Uterus (tissue), 4 donors: Measurements from ENCODE around the gene SCYGR6. TPM values are rescaled to one million over a fixed set of nuclear protein-coding genes. Genes with fewer than 3 reads are reported as not detected.
"Not testable (repeated sequence)": the region's sequence is repeated elsewhere in the genome, so short reads cannot be mapped to it uniquely, and the experiment has no call there.

Source experiments
- DNase-seq, 2 donors: peaks; one replicate each; pipeline ENCODE4 v3.0.0-alpha.2; 2019 to 2020
- H3K27ac ChIP-seq, 2 donors: fragments of 200-600 bp; sonication (generic); 1 replicate in 1 of 2; 2 replicates in 1 of 2; pipeline ENCODE4 v1.5.1; 2016 to 2018
- H3K27me3 ChIP-seq, 2 donors: fragments of 200-600 bp; sonication (generic); one replicate each; pipeline ENCODE4 v1.5.1; 2018 to 2019; ENCODE audit warnings: control low read depth in 1 of 2
- H3K36me3 ChIP-seq, 2 donors: fragments of 200-600 bp; sonication (generic); one replicate each; pipeline ENCODE4 v1.5.1; 2019; ENCODE audit warnings: control low read depth in 1 of 2
- H3K4me1 ChIP-seq, 2 donors: fragments of 200-600 bp; sonication (generic); one replicate each; pipeline ENCODE4 v1.5.1; 2018 to 2019; ENCODE audit warnings: control low read depth in 1 of 2
- H3K4me3 ChIP-seq, 2 donors: fragments of 200-600 bp; sonication (generic); 1 replicate in 1 of 2; 2 replicates in 1 of 2; pipeline ENCODE4 v1.5.1; 2018 to 2019; ENCODE audit warnings: mild to moderate bottlenecking in 1 of 2
- H3K9me3 ChIP-seq, 2 donors: fragments of 200-600 bp; sonication (generic); one replicate each; pipeline ENCODE4 v1.5.1; 2019; ENCODE audit warnings: control low read depth in 1 of 2
- POLR2A ChIP-seq, 2 donors: fragments of 450-650 bp; IDR thresholded peaks; one replicate each; pipeline ENCODE4 v1.6.1; 2016; ENCODE audit warnings: antibody characterized with exemption in 2 of 2, mild to moderate bottlenecking in 1 of 2, moderate library complexity in 1 of 2
- intact Hi-C: fragments of 100-400 bp; cut with DNase I; formaldehyde crosslinking; loops from one replicate; pipeline ENCODE4 v1.15.1; 2023; ENCODE audit warnings: low total_unique reads
- total RNA-seq, 4 donors: library from RNA; depleted of rRNA in 3 of 4; stranded (reverse); fragments of >200 nt in 3 of 4; gene quantifications; one replicate each; pipeline versions ENCODE4 v1.1.0 to v1.2.4, GENCODE V29; 2014 to 2023
- TF ChIP-seq, protein P1 (sequence below), 4 experiments: fragments of 200-600 bp in 2 of 4; fragments of 450-650 bp in 2 of 4; sonication (generic) in 2 of 4; IDR thresholded peaks; one replicate each; pipeline ENCODE4 v1.5.1; 2016 to 2019; ENCODE audit warnings: antibody characterized with exemption in 4 of 4, mild to moderate bottlenecking in 2 of 4, moderate library complexity in 1 of 4
- donor health status: DM: yes; HTN: yes; CAD: no.

Gene SCYGR6
- total RNA-seq, 4 donors from 2014 or later = not detected

DNA sequence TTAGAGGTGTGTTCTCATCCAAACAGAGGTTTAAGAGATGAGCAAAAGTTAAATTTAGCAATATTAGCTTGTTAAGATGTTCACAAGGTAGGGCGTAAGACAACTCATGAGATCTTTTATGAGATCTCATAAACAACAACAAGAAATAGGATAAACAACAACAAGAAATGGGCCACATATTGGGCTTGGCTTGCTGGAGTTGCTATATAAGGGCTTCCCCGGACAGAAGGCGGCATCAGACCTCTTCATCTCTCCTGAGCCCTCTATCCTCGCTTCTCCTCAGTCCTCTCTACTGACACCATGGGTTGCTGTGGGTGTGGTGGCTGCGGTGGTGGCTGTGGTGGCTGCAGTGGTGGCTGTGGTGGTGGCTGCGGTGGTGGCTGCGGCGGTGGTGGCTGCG, 21.0 kb upstream of the SCYGR6 start, which contains the start of gene SCYGR8:
Gene SCYGR8, plus strand, starts transcription at position 301 of the 400 bp plus-strand sequence. Its CDS starts 0 bp downstream, at position 301.
- intact Hi-C loops = no loop called here
- H3K27me3 ChIP-seq = no peaks in the 10 kb centered on the region
- no peak for TF ChIP-seq POLR2A (IDR thresholded peaks at IDR 0.05)
- TF ChIP-seq, protein P1, sequence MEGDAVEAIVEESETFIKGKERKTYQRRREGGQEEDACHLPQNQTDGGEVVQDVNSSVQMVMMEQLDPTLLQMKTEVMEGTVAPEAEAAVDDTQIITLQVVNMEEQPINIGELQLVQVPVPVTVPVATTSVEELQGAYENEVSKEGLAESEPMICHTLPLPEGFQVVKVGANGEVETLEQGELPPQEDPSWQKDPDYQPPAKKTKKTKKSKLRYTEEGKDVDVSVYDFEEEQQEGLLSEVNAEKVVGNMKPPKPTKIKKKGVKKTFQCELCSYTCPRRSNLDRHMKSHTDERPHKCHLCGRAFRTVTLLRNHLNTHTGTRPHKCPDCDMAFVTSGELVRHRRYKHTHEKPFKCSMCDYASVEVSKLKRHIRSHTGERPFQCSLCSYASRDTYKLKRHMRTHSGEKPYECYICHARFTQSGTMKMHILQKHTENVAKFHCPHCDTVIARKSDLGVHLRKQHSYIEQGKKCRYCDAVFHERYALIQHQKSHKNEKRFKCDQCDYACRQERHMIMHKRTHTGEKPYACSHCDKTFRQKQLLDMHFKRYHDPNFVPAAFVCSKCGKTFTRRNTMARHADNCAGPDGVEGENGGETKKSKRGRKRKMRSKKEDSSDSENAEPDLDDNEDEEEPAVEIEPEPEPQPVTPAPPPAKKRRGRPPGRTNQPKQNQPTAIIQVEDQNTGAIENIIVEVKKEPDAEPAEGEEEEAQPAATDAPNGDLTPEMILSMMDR (IDR thresholded peaks at IDR 0.05) = no peak
- no peaks in the 10 kb centered on the region for H3K9me3 ChIP-seq
- H3K4me3 ChIP-seq = no peak within 1 kb of the TSS
- no peaks in the 10 kb centered on the region for H3K36me3 ChIP-seq
- H3K27ac ChIP-seq = no peak within 1 kb of the TSS
- DNase-seq = no peak
- H3K4me1 ChIP-seq = no peaks in the 10 kb centered on the region

DNA sequence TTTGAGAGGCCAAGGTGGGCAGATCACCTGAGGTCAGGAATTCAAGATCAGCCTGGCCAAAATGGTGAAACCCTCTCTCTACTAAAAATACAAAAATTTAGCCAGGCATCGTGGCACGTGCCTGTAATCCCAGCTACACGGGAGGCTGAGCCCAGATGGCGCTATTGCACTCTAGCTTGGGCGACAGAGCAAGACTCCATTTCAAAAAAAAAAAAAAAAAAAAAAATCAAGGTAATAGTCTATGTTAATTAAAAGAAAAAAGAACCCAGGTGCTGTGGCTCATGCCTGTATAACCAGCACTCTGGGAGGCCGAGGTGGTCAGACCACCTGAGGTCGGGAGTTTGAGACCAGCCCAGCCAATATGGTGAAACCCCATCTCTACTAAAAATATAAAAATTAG, 16.1 kb upstream of the SCYGR6 start:
- intact Hi-C loops, H3K27ac ChIP-seq, H3K36me3 ChIP-seq, H3K9me3 ChIP-seq, DNase-seq, H3K4me1 ChIP-seq, H3K27me3 ChIP-seq, H3K4me3 ChIP-seq: not testable (repeated sequence)

DNA sequence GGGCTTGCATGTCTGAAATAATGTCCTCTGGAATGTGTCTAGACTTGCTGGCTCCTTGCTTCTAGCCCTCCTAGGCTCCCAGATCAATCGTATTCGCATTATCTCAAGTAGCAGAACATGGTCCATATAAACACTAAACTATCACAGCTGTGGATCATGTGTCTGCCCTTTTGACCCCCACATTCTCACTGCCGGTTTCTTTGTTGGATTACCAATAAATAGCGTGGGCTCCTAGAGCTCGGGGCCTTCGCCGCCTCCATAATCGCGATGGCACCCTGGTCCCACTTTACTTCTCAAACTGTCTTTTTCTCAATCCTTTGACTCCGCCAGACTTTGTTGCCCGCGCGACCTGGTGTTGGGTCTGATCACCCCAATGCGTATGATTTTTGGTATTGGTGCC, 14.8 kb upstream of the SCYGR6 start:
- no peak overlapping the region for H3K4me3 ChIP-seq
- H3K27ac ChIP-seq = no peak overlapping the region
- H3K9me3 ChIP-seq = no peaks in the 10 kb centered on the region
- DNase-seq = no peak
- TF ChIP-seq, protein P1 (IDR thresholded peaks at IDR 0.05) = no peak
- TF ChIP-seq POLR2A (IDR thresholded peaks at IDR 0.05) = no peak
- no peaks in the 10 kb centered on the region for H3K4me1 ChIP-seq
- intact Hi-C loops = no loop called here
- H3K27me3 ChIP-seq = no peaks in the 10 kb centered on the region
- no peaks in the 10 kb centered on the region for H3K36me3 ChIP-seq

DNA sequence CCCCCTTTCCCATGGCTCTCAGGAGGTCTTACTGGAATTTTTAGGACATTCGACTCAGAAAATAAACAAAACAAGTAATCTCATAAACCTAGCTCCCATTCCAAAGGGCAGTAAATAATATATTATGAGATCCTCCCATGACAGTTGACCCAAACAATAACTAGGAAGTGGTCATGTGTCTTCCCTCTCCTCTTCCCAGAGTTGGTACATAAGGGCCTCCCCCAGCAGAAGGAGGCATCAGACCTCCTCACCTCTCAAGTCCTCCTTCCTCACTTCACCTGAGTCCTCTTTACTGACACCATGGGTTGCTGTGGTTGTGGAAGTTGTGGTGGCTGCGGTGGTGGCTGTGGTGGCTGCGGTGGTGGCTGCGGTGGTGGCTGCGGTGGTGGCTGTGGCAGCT, 3.5 kb upstream of the SCYGR6 start, which contains the start of gene SCYGR7:
Gene SCYGR7, plus strand, starts transcription at position 301 of the 400 bp plus-strand sequence. Its CDS starts 0 bp downstream, at position 301.
- no peak for TF ChIP-seq POLR2A (IDR thresholded peaks at IDR 0.05)
- TF ChIP-seq, protein P1 (IDR thresholded peaks at IDR 0.05) = no peak
- Histone ChIP-seq H3K9me3 (no peaks in the 10 kb centered on the region), H3K27me3 (no peaks in the 10 kb centered on the region), H3K36me3 (no peaks in the 10 kb centered on the region), H3K27ac (no peak within 1 kb of the TSS), H3K4me3 (no peak within 1 kb of the TSS), H3K4me1 (no peaks in the 10 kb centered on the region)
- intact Hi-C loops = no loop called here
- no peak for DNase-seq

DNA sequence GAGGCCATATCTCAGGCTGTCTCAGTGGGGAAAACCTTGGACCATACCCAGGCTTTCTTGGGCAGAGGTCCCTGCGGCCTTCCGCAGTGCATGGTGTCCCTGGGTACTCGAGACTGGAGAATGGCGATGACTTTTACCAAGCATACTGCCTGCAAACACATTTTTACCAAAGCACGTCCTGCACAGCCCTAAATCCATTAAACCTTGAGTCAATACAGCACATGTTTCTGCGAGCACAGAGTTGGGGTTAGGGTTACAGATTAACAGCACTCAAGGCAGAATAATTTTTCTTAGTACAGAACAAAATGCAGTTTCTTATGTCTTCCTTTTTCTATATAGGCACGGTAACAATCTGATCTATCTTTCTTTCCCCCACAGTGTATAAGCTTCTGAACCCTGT, 1.7 kb downstream of the SCYGR6 start:
- intact Hi-C loops, H3K36me3 ChIP-seq, H3K4me1 ChIP-seq, H3K9me3 ChIP-seq, DNase-seq, H3K27me3 ChIP-seq, H3K27ac ChIP-seq, H3K4me3 ChIP-seq: not testable (repeated sequence)

DNA sequence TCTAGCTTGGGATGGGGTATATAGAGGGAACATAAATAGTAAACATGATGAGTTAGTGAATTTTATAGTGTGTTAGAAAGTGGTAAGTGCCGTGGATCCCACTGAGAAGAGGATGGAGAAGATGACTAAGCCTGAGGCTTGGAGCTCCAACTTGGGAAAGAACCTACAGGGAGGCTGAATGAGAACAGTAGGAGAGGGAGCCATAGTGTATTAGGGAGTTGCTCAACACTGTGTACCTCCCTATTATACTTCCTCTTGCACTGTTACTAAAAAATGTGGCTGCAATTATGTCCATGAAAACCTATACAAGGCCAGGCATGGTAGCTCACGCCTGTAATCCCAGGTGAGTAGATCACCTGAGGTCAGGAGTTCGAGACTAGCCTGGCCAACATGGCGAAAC, 3.9 kb downstream of the SCYGR6 start:
- H3K4me3 ChIP-seq = no peak overlapping the region
- TF ChIP-seq POLR2A (IDR thresholded peaks at IDR 0.05) = no peak
- TF ChIP-seq, protein P1 (IDR thresholded peaks at IDR 0.05) = no peak
- no peak overlapping the region for H3K27ac ChIP-seq
- intact Hi-C loops = no loop called here
- H3K4me1 ChIP-seq = no peaks in the 10 kb centered on the region
- no peaks in the 10 kb centered on the region for H3K36me3 ChIP-seq
- no peaks in the 10 kb centered on the region for H3K27me3 ChIP-seq
- H3K9me3 ChIP-seq = no peaks in the 10 kb centered on the region
- DNase-seq = no peak
